GM20000 (cell line): ENCODE data around the gene SLC26A2.

Experiments
- DNase-seq: peaks from one replicate; pipeline ENCODE4 v3.0.0; 2012; ENCODE audit warnings: low spot score
- CTCF ChIP-seq: IDR thresholded peaks from 2 replicates; pipeline ENCODE4 v1.5.1; 2012; ENCODE audit warnings: mild to moderate bottlenecking, control low read depth; ENCODE audit errors: extremely low read depth, missing control alignments

SLC26A2 gene

GRCh38 chr5:149917073-149917676, 43.4 kb upstream of the SLC26A2 start:
- DNase-seq = no peak
- TF ChIP-seq CTCF = no peak

GRCh38 chr5:149921597-149921996, 39.0 kb upstream of the SLC26A2 start:
- DNase-seq = no peak
- TF ChIP-seq CTCF = no peak

DNA sequence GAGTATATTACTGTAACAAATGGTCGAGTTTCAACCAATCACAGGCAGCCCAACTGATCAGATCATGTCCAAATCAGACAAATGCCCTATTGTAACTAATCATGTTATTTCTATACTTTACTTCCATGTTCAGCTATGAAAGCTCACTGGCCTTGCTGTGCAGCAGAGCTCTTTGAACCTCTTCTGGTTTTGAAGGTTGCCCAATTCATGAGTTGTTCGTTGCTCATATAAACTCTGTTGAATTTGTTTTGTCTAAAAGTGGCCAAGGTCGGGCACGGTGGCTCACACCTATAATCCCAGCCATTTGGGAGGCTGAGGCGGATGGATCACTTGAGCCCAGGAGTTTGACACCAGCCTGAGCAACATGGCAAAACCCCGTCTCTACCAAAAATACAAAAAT, 37.6 kb upstream of the SLC26A2 start:
- no peak for DNase-seq
- no peak for TF ChIP-seq CTCF

DNA sequence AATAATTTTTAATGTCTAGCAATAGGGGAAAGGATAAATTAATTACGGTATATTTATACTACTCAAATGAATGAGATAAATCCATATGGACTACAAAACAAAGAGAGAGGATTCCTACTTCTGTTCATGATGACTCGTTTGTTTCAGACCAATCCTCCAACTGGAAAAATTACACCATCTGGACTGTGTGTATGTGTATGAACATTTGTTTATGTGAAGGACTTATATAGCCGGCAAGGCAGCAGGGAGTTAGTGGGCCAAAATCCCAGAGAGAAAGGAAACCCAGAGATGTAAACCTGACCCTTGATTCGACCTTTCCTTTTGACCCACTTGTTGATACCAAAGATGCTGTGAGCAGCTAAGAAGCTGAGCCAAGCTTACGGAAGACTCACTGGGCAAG, 36.1 kb upstream of the SLC26A2 start:
- no peak for TF ChIP-seq CTCF
- DNase-seq = no peak

- no peak for DNase-seq
- TF ChIP-seq CTCF = no peak
Measured at GRCh38 chr5:149930043-149930748, 30.4 kb upstream of the SLC26A2 start.

DNA sequence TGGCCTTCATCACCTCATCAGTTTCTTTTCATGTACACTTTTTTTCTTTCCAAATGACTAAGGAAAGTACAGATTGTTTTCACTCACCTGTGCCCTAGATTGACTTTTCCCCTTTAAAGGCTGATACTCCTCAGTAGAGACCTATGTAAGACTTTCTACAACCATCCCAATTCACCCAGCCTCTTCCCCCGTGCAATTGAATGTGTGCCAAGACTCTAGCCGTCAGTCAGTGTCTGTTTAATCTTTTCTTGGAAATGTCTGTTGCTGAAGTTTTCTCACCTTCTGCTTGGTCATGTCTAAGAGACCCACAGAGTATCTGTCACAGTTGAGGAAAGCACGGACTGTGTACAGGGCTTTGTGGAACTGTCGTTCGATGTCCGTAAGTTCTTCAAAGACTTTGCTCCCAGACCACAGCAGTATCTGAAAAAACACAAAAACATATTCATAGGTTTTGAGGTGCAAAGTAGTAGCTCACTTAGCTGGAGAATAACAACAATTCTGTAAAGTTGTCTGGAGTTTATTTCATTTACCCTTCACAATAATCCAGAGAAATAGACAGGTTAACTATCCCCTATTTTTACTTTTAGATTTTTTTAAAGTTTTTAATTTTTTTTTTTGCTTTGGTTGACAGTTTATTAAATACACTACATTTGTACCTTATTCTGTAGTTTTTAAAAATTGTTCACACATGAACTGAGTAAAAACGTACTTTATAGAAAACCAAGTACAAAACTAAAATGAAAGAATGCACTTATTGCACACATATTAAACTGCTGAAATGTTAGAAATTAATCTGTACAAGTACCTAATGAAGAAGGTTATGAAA, 29.6 kb upstream of the SLC26A2 start:
- TF ChIP-seq CTCF = no peak

GRCh38 chr5:149931992-149932436, 28.5 kb upstream of the SLC26A2 start:
- TF ChIP-seq CTCF = no peak
- DNase-seq = no peak

More for the DNA sequence above, 29.6 kb upstream of the SLC26A2 start:
- DNase-seq = no peak
